Prostate gland (tissue), 2 donors: ENCODE results near the gene OLFML2B.

ENCODE experiments used
- POLR2A ChIP-seq: fragments of 450-650 bp; IDR thresholded peaks from one replicate; pipeline ENCODE4 v1.6.1; 2016; ENCODE audit warnings: antibody characterized with exemption, mild to moderate bottlenecking
- TF ChIP-seq, protein P1 (sequence below), 4 experiments: fragments of 200-600 bp in 2 of 4; fragments of 450-650 bp in 2 of 4; sonication (generic) in 2 of 4; IDR thresholded peaks; 1 replicate in 3 of 4; 2 replicates in 1 of 4; pipeline ENCODE4 v1.5.1; 2016 to 2019; ENCODE audit warnings: antibody characterized with exemption in 4 of 4, mild to moderate bottlenecking in 2 of 4, moderate library complexity in 2 of 4

DNA sequence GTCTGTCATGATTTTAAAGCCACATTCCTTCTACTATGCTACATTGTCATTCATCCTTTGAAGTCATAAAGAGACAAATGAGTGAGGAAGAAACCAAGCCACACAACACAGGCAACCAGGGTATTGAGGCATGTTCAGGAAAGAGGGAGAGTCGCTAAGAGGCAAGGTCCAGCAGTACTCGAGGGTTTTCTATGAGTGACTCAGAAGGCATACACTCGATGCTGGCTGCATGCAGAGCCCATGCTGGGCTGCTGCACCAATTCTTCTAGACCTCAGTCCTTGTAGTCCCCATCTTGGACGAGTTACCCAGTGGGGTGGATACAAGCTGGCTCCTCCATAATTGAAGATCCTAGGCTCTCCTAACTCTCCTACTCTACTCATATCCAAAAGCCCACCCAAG is 57.6 kb downstream of the OLFML2B start:
- TF ChIP-seq, protein P1, sequence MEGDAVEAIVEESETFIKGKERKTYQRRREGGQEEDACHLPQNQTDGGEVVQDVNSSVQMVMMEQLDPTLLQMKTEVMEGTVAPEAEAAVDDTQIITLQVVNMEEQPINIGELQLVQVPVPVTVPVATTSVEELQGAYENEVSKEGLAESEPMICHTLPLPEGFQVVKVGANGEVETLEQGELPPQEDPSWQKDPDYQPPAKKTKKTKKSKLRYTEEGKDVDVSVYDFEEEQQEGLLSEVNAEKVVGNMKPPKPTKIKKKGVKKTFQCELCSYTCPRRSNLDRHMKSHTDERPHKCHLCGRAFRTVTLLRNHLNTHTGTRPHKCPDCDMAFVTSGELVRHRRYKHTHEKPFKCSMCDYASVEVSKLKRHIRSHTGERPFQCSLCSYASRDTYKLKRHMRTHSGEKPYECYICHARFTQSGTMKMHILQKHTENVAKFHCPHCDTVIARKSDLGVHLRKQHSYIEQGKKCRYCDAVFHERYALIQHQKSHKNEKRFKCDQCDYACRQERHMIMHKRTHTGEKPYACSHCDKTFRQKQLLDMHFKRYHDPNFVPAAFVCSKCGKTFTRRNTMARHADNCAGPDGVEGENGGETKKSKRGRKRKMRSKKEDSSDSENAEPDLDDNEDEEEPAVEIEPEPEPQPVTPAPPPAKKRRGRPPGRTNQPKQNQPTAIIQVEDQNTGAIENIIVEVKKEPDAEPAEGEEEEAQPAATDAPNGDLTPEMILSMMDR (IDR thresholded peaks at IDR 0.05) = no peak
- no peak for TF ChIP-seq POLR2A
